NCI-H2081 (cell line): ENCODE data around the gene EPO.
A peak's percentile ranks its signal among the peaks of the same experiment; 100 is the strongest.
"Not testable (repeated sequence)": the region's sequence is repeated elsewhere in the genome, so short reads cannot be mapped to it uniquely, and the experiment has no call there.

Experiments used
- DNase-seq, 2 experiments: peaks; one replicate each; lab custom pipeline; 2025; lab: John Stamatoyannopoulos, UW

The EPO gene

GRCh38 chr7:100683659-100684533 is 36.4 kb upstream of the EPO start:
- no peak for DNase-seq

- no peak for DNase-seq
Measured at GRCh38 chr7:100684534-100685042, 35.7 kb upstream of the EPO start.

GRCh38 chr7:100685049-100685605 is 35.1 kb upstream of the EPO start:
- DNase-seq, result no peak

- no peak for DNase-seq
Measured at GRCh38 chr7:100685631-100686145, 34.6 kb upstream of the EPO start.

- no peak for DNase-seq
Measured at GRCh38 chr7:100686201-100686821, 34.0 kb upstream of the EPO start.

- no peak for DNase-seq
Measured at GRCh38 chr7:100686822-100687211, 33.5 kb upstream of the EPO start.

- no peak for DNase-seq
Measured at GRCh38 chr7:100687261-100687660, 33.0 kb upstream of the EPO start.

- DNase-seq, result no peak
Measured at GRCh38 chr7:100687751-100688300, 32.4 kb upstream of the EPO start.

- no peak for DNase-seq
Measured at GRCh38 chr7:100688326-100688860, 31.9 kb upstream of the EPO start.

- DNase-seq, result no peak
Measured at GRCh38 chr7:100689230-100690135, 30.8 kb upstream of the EPO start.

GRCh38 chr7:100691676-100692577 is 28.3 kb upstream of the EPO start:
- DNase-seq, result peak; percentile 71 to 85

- DNase-seq, result no peak
Measured at GRCh38 chr7:100692578-100692961, 27.7 kb upstream of the EPO start.

GRCh38 chr7:100693312-100694097 is 26.8 kb upstream of the EPO start:
- no peak for DNase-seq

GRCh38 chr7:100694098-100694745 is 26.0 kb upstream of the EPO start, which contains the start of gene GIGYF1:
Gene GIGYF1, minus strand, starts transcription at chr7:100694250. Its CDS starts 6,012 bp downstream, at chr7:100688238.
- DNase-seq, result peak; percentile 72 to 79

GRCh38 chr7:100696123-100696521 is 24.1 kb upstream of the EPO start:
- DNase-seq, result no peak

GRCh38 chr7:100699018-100699417 is 21.2 kb upstream of the EPO start:
- DNase-seq, result no peak

GRCh38 chr7:100701089-100701488 is 19.2 kb upstream of the EPO start:
- DNase-seq, result not testable (repeated sequence)

- DNase-seq, result peak; percentile 58 to 64
Measured at GRCh38 chr7:100705320-100705752, 14.9 kb upstream of the EPO start.
